Lower leg skin (tissue), 4 donors: ENCODE data around the gene TACO1. TPM values are rescaled to one million over a fixed set of nuclear protein-coding genes. Genes with fewer than 3 reads are reported as not detected.
A peak's percentile ranks its signal among the peaks of the same experiment; 100 is the strongest.

Experiments
- DNase-seq, 2 donors: peaks; one replicate each; pipeline ENCODE4 v3.0.0-alpha.2; 2019; ENCODE audit warnings: low spot score in 2 of 2
- H3K4me3 ChIP-seq: fragments of 200-600 bp; sonication (generic); 2 replicates; pipeline ENCODE4 v1.5.1; 2017; ENCODE audit warnings: mild to moderate bottlenecking, low read depth; ENCODE audit not compliant: poor library complexity, severe bottlenecking
- CTCF ChIP-seq, 3 donors: fragments of 450-650 bp; IDR thresholded peaks; one replicate each; pipeline ENCODE4 v1.5.1; 2016; ENCODE audit warnings: antibody characterized with exemption in 3 of 3, mild to moderate bottlenecking in 3 of 3, moderate library complexity in 2 of 3
- POLR2A ChIP-seq, 2 donors: fragments of 450-650 bp; IDR thresholded peaks; one replicate each; pipeline ENCODE4 v1.6.1; 2016 to 2017; ENCODE audit warnings: antibody characterized with exemption in 2 of 2, mild to moderate bottlenecking in 1 of 2, moderate library complexity in 1 of 2
- WGBS, 2 donors: methylation state at CpG; one replicate each; pipeline ENCODE4 v1.1.5; 2018; 5-methylcytosine and 5-hydroxymethylcytosine counted together
- intact Hi-C: fragments of 100-400 bp; cut with DNase I; formaldehyde crosslinking; loops from one replicate; pipeline ENCODE4 v1.15.0; 2023; ENCODE audit warnings: low total_unique reads
- total RNA-seq, 4 donors: library from RNA; depleted of rRNA; stranded (reverse); fragments of >200 nt; gene quantifications; one replicate each; pipeline ENCODE4 v1.1.0, GENCODE V29; 2016

TACO1 gene
- total RNA-seq, 4 donors from 2014 or later: 9.3 to 15.8 (median 13.4) TPM

- no peak overlapping the region for H3K4me3 ChIP-seq
- intact Hi-C loops: no loop called here
- DNase-seq: peak in 1 of 2 donors; percentile 34
- TF ChIP-seq CTCF (IDR thresholded peaks at IDR 0.05) (no peak), POLR2A (IDR thresholded peaks at IDR 0.05) (no peak)
- 88% methylated on average over 7 of the region's 7 CpGs for WGBS, 2 donors
Observed at GRCh38 chr17:63578027-63578768, 22.5 kb upstream of the TACO1 start.

GRCh38 chr17:63578769-63579111 lies 22.0 kb upstream of the TACO1 start:
- peak in 1 of 2 donors; percentile 37 for DNase-seq
- no peak overlapping the region for H3K4me3 ChIP-seq
- intact Hi-C loops: no loop called here
- TF ChIP-seq POLR2A (IDR thresholded peaks at IDR 0.05) (no peak), CTCF (IDR thresholded peaks at IDR 0.05) (no peak)
- WGBS, 2 donors: 76 to 84% methylated on average over 5 of the region's 5 CpGs

GRCh38 chr17:63579633-63580032 lies 21.1 kb upstream of the TACO1 start:
- WGBS, 2 donors: 84 to 85% methylated on average over 11 of the region's 11 CpGs
- peak in 1 of 2 donors; percentile 40 for DNase-seq
- TF ChIP-seq CTCF (IDR thresholded peaks at IDR 0.05) (no peak), POLR2A (IDR thresholded peaks at IDR 0.05) (no peak)
- intact Hi-C loops: no loop called here
- no peak overlapping the region for H3K4me3 ChIP-seq

- 93 to 98% methylated on average over 5 of the region's 5 CpGs for WGBS, 2 donors
- TF ChIP-seq POLR2A (IDR thresholded peaks at IDR 0.05): no peak
- no peak for TF ChIP-seq CTCF (IDR thresholded peaks at IDR 0.05)
- DNase-seq: no peak
- H3K4me3 ChIP-seq: no peak overlapping the region
- intact Hi-C loops: no loop called here
Observed at GRCh38 chr17:63587770-63588169, 12.9 kb upstream of the TACO1 start.

- intact Hi-C loops: no loop called here
- TF ChIP-seq POLR2A (IDR thresholded peaks at IDR 0.05) (no peak), CTCF (IDR thresholded peaks at IDR 0.05) (no peak)
- no peak overlapping the region for H3K4me3 ChIP-seq
- no peak for DNase-seq
- WGBS, 2 donors: 81 to 91% methylated on average over 11 of the region's 11 CpGs
Observed at GRCh38 chr17:63588797-63589196, 11.9 kb upstream of the TACO1 start.

GRCh38 chr17:63589646-63590045 lies 11.0 kb upstream of the TACO1 start:
- no peak overlapping the region for H3K4me3 ChIP-seq
- no peak for TF ChIP-seq CTCF (IDR thresholded peaks at IDR 0.05)
- no peak for TF ChIP-seq POLR2A (IDR thresholded peaks at IDR 0.05)
- intact Hi-C loops: no loop called here
- DNase-seq: no peak
- 94 to 100% methylated on average over 1 of the region's 1 CpG for WGBS, 2 donors
